LoVo (cell line): ENCODE results near the gene ZNF222.

Experiments used
- DNase-seq: peaks from one replicate; pipeline ENCODE4 v3.0.0-alpha.2; 2016; ENCODE audit warnings: low spot score

The ZNF222 gene

DNA sequence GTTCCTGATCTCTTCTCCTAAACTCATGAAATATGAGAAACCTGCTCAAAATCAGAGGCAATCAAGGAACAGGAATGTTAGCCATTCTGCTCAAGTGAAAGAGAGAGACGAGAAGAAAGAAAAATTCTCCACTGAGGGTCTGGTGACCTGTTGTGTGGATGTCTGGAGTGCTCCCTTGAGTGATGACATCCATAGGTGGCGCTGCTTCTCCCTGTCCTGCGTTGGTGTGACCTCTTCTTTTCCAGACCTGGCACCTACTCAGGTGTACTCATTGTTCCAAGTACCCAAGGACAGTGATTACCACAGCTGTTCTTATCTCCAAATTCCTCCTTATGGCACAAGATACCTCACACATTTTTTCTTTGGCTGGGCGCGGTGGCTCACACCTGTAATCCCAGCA lies 30.7 kb downstream of the ZNF222 start:
- DNase-seq, result no peak

DNA sequence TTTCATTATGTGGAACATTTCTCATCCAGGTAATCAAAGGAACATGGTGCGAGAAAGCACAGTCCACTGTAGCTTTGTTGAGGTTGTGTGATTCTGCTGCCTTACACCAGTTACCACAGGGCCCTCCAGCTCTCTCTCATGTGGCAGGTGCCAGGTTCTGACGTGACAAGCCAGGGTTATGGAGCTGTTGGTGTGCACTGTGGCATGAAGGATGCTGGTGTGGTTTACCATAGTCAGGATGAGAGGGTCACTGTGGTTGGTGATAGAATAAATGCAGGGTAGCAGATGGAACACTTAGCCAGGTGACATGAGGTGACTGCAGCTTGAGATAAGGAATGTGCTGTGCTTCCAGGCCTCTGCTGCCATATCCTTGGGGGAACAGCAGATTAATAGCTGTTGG lies 34.0 kb downstream of the ZNF222 start:
- DNase-seq, result no peak

DNA sequence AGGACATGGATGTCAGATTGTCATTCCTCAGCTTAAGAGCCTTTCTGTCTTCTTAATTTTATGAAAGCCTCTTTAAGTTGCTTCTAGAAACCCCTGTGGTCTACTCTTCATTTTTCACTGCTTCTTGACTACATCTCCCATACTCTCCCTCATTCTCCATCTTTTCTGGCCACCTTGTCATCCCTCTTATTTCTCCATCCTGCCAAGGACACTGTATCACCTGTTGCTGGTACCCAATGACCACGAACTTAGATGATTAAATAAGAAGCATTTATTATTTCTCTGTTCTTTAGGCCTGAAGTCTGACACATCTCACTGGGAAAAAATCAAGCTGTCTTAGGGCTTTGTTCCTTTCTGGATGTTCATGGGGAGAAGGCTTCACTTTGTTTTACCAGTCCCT lies 35.9 kb downstream of the ZNF222 start:
- DNase-seq, result no peak

DNA sequence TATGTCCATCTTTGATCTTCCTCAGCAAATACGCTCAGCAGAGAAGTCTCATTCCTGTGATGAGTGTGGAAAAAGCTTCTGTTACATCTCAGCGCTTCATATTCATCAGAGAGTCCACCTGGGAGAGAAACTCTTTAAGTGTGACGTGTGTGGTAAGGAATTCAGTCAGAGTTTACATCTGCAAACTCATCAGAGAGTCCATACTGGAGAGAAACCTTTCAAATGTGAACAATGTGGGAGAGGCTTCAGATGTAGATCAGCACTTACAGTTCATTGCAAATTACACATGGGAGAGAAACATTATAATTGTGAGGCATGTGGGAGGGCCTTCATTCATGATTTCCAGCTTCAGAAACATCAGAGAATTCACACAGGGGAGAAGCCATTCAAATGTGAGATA lies 41.1 kb downstream of the ZNF222 start:
- no peak for DNase-seq

DNA sequence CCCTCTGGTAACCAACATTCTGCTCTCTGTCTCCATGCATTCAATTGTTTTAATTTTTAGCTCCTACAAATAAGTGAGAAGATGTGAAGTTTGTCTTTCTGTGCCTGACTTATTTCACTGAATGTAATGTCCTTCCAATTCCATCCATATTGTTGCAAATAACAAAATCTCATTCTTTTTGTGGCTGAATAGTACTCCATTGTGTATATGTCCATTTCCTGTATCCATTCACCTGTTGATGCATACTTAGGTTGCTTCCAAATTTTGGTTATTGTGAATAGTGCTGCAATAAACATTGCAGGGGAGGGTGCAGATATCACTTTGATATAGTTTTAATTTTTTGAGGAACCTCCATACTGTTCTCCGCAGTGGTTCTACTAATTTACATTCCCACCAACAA lies 44.2 kb downstream of the ZNF222 start:
- DNase-seq, result no peak

DNA sequence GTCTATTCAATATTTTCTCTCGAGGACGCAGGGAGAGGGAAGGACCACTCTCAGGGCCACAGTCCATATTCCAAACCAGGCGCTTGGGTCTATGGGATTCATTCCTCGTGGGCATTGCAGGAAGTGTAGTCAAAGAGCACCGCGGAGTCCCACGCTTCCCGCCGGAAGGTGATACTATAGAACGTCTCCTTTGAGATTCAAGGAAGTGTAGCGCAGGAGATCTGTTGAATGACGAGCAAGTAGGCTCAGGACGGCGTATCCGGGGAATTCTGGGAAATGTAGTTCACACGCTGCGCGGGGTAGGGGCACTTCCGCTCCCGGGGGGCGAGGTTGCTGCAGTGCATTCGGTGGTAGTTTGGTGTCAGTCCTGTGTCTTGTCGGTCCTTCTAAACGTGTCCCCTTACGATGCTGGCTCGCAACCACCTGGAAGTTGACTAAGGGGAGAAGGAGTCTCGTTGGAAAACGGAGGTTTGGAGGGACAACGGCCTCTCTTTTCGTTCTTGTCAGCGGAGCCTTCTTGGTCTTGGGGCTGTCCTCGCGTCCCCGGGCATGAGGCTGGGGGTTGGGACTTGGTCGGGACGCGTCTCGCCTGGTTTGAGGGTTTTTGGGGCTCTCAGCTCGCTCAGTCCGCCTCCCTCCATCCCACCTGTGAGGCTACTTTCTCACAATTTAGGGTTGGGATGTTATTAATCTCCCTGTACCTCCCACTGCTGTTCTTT lies 46.8 kb downstream of the ZNF222 start, which contains the start of gene ZNF284:
TSS of gene ZNF284 (plus strand) at position 336 of the 719 bp plus-strand sequence. CDS start 4,231 bp downstream, outside the sequence.
- no peak for DNase-seq

DNA sequence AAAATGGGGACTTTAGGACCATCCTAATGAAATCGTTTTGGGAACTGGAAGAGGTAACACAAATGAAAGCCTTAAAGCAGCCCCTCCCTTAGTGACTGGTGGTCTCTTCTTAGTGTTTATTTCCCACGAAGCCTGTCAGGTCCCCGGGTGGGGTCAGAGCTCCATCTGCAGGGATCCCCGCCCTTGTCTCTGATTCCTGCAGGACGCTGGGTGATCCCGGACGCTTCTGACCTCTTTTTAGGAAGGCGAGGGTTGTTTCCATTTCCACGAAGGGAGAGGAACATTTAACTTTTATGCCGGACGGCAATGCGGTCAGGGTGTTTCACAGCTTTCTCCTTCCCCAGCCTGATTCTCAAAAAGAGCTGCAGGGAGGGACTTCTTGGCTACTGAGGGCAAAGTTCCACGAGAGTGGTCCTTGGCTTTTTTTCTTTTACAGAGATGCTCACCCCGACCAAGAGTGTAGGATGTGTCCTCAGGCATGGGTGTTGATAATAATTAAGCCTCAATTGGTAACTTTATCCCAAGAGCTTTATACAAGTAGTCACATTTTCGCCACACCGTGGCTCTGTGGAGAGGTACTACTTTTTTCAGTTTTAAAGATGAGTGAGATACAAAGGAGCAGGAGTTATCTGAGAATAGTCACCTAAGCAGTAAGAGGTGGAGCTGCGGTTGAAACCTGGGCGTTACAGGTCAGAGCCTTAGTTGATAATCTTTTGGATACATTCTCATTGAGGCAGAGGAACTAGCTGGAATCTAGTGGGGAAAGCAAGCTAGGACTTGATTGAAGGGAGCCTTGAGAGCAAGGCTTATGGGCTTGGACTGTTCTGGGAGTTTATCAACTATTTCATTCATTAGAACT lies 47.6 kb downstream of the ZNF222 start:
- DNase-seq, result no peak

DNA sequence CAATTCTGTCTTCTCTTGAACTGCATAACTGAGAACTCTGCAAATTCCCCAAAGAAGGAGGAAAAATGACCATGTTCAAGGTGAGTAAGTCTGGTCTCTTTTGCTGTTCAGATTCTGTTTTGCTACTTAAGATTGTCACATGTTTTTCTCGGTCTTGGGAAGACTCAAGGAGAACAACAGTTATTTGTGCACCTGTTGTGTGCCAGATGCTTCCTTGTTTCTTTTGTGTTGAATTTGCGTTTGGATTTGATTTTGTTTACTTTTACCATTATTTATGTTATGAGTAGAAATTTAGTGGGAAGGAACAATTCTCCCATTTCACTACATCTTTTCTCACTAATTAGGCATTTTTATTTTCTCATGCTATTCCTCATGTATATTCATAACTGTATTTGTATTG lies 51.1 kb downstream of the ZNF222 start:
- no peak for DNase-seq
